ENCODE measurements around the gene WRAP73.

DNA sequence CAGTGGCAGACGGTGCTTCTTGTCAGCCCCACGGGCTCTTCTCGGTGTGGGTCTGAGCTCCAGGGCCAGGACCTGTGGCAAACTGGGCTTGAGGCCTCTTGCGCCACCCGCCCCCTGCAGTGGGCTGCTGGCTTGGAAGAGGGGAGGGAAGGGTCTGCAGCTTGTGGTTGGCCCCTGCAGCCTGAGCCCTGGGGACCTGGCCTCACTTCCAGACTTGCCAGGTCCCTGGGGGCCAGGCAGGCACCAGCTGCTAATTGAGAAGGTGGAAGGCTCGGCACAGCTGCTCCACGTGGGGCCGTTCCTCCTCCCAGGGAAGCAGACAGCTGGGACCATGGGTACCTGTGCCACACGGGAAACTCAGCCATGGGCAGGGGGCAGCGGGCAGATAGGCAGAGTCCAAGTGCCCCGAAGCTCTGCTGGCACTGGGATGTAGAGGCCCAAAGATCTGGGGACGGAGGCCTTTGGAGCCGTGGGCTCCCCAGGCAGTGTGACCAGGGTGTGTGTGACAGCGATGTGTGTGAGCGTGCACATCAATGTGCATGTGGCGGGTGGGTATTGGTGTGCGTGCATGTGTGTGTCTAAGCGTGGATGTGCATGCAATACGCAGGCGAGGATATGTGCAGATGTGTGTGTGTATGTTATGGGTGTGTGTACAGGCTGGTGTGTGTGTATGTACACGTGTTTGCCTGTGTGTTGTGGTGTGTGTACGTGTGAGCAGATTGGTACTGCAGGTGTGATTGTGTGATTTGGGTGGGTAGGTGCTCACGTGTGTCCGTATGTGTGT is 41.7 kb upstream of the WRAP73 start:
- TF ChIP-seq POLR2A (IDR thresholded peaks at IDR 0.05), result no peak
- TF ChIP-seq, protein P1, sequence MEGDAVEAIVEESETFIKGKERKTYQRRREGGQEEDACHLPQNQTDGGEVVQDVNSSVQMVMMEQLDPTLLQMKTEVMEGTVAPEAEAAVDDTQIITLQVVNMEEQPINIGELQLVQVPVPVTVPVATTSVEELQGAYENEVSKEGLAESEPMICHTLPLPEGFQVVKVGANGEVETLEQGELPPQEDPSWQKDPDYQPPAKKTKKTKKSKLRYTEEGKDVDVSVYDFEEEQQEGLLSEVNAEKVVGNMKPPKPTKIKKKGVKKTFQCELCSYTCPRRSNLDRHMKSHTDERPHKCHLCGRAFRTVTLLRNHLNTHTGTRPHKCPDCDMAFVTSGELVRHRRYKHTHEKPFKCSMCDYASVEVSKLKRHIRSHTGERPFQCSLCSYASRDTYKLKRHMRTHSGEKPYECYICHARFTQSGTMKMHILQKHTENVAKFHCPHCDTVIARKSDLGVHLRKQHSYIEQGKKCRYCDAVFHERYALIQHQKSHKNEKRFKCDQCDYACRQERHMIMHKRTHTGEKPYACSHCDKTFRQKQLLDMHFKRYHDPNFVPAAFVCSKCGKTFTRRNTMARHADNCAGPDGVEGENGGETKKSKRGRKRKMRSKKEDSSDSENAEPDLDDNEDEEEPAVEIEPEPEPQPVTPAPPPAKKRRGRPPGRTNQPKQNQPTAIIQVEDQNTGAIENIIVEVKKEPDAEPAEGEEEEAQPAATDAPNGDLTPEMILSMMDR (IDR thresholded peaks at IDR 0.05), result no peak
- no peak for TF ChIP-seq EP300 (IDR thresholded peaks at IDR 0.05)
